ENCODE results near the gene MED12. TPM values are rescaled to one million over a fixed set of nuclear protein-coding genes. Genes with fewer than 3 reads are reported as not detected.

MED12 gene
- 13.5 and 14.1 TPM in 2 replicates for total RNA-seq (2014; rRNA removed; shearing (Covaris generic))
- polyA plus RNA-seq (2015; cell fraction: cytosol; rRNA removed) = 23.2 and 31.9 TPM in 2 replicates
- 70.4 and 150 TPM in 2 replicates for polyA plus RNA-seq (2015; cell fraction: nucleus; rRNA removed)

GRCh38 chrX:71118032-71118984 lies at the start of gene MED12:
Gene MED12, plus strand, starts transcription at chrX:71118596. Its CDS starts 159 bp downstream, at chrX:71118755.
- peak; percentile 80 for DNase-seq (ENCODE audit: low read depth, low spot score)
- in situ Hi-C loops (cut with HindIII; ENCODE audit: low pct_unique_long_range_greater_than_20kb, low sequenced_read_pairs) = no loop called here

GRCh38 chrX:71070531-71070930 lies 47.9 kb upstream of the MED12 start:
- in situ Hi-C loops (cut with HindIII; ENCODE audit: low pct_unique_long_range_greater_than_20kb, low sequenced_read_pairs) = no loop called here
- no peak for DNase-seq (ENCODE audit: low read depth, low spot score)

- in situ Hi-C loops (cut with HindIII; ENCODE audit: low pct_unique_long_range_greater_than_20kb, low sequenced_read_pairs) = no loop called here
- DNase-seq (ENCODE audit: low read depth, low spot score) = no peak
Observed at GRCh38 chrX:71081330-71082123, 36.9 kb upstream of the MED12 start.

- in situ Hi-C loops (cut with HindIII; ENCODE audit: low pct_unique_long_range_greater_than_20kb, low sequenced_read_pairs) = no loop called here
- DNase-seq (ENCODE audit: low read depth, low spot score) = no peak
Observed at GRCh38 chrX:71082124-71082647, 36.2 kb upstream of the MED12 start.

GRCh38 chrX:71082822-71083221 lies 35.6 kb upstream of the MED12 start:
- in situ Hi-C loops (cut with HindIII; ENCODE audit: low pct_unique_long_range_greater_than_20kb, low sequenced_read_pairs) = no loop called here
- no peak for DNase-seq (ENCODE audit: low read depth, low spot score)

- DNase-seq (ENCODE audit: low read depth, low spot score) = no peak
- in situ Hi-C loops (cut with HindIII; ENCODE audit: low pct_unique_long_range_greater_than_20kb, low sequenced_read_pairs) = no loop called here
Observed at GRCh38 chrX:71085900-71086299, 32.5 kb upstream of the MED12 start.

GRCh38 chrX:71091263-71091662 lies 27.1 kb upstream of the MED12 start:
- no peak for DNase-seq (ENCODE audit: low read depth, low spot score)
- in situ Hi-C loops (cut with HindIII; ENCODE audit: low pct_unique_long_range_greater_than_20kb, low sequenced_read_pairs) = no loop called here

- no peak for DNase-seq (ENCODE audit: low read depth, low spot score)
- in situ Hi-C loops (cut with HindIII; ENCODE audit: low pct_unique_long_range_greater_than_20kb, low sequenced_read_pairs) = no loop called here
Observed at GRCh38 chrX:71095033-71095432, 23.4 kb upstream of the MED12 start.

- in situ Hi-C loops (cut with HindIII; ENCODE audit: low pct_unique_long_range_greater_than_20kb, low sequenced_read_pairs) = no loop called here
- peak; percentile 87 for DNase-seq (ENCODE audit: low read depth, low spot score)
Observed at GRCh38 chrX:71095555-71095980, 22.8 kb upstream of the MED12 start, which contains the start of gene FOXO4. Gene FOXO4, plus strand, starts transcription at chrX:71095851. Its CDS starts 678 bp downstream, at chrX:71096529.

- DNase-seq (ENCODE audit: low read depth, low spot score) = no peak
- in situ Hi-C loops (cut with HindIII; ENCODE audit: low pct_unique_long_range_greater_than_20kb, low sequenced_read_pairs) = no loop called here
Observed at GRCh38 chrX:71095981-71096759, 22.2 kb upstream of the MED12 start.

GRCh38 chrX:71096760-71097032 lies 21.7 kb upstream of the MED12 start:
- in situ Hi-C loops (cut with HindIII; ENCODE audit: low pct_unique_long_range_greater_than_20kb, low sequenced_read_pairs) = no loop called here
- DNase-seq (ENCODE audit: low read depth, low spot score) = no peak

GRCh38 chrX:71098302-71098701 lies 20.1 kb upstream of the MED12 start:
- DNase-seq (ENCODE audit: low read depth, low spot score) = peak; percentile 70
- in situ Hi-C loops (cut with HindIII; ENCODE audit: low pct_unique_long_range_greater_than_20kb, low sequenced_read_pairs) = no loop called here

GRCh38 chrX:71098951-71099506 lies 19.4 kb upstream of the MED12 start:
- DNase-seq (ENCODE audit: low read depth, low spot score) = no peak
- in situ Hi-C loops (cut with HindIII; ENCODE audit: low pct_unique_long_range_greater_than_20kb, low sequenced_read_pairs) = no loop called here

GRCh38 chrX:71099736-71100135 lies 18.7 kb upstream of the MED12 start:
- DNase-seq (ENCODE audit: low read depth, low spot score) = no peak
- in situ Hi-C loops (cut with HindIII; ENCODE audit: low pct_unique_long_range_greater_than_20kb, low sequenced_read_pairs) = no loop called here

GRCh38 chrX:71100581-71101505 lies 17.6 kb upstream of the MED12 start:
- in situ Hi-C loops (cut with HindIII; ENCODE audit: low pct_unique_long_range_greater_than_20kb, low sequenced_read_pairs) = no loop called here
- DNase-seq (ENCODE audit: low read depth, low spot score) = no peak

- DNase-seq (ENCODE audit: low read depth, low spot score) = no peak
- in situ Hi-C loops (cut with HindIII; ENCODE audit: low pct_unique_long_range_greater_than_20kb, low sequenced_read_pairs) = no loop called here
Observed at GRCh38 chrX:71102292-71102691, 16.1 kb upstream of the MED12 start.

All from SK-MEL-5 (cell line).